Osteocyte (in vitro differentiated cells): ENCODE measurements around the gene EFEMP1. TPM values are rescaled to one million over a fixed set of nuclear protein-coding genes. Genes with fewer than 3 reads are reported as not detected.
"Not testable (repeated sequence)": the region's sequence is repeated elsewhere in the genome, so short reads cannot be mapped to it uniquely, and the experiment has no call there.

Experiments
- DNase-seq: peaks from one replicate; pipeline ENCODE4 v3.0.0; 2021; ENCODE audit warnings: mixed read lengths; ENCODE audit not compliant: unreplicated experiment; ENCODE audit errors: extremely low spot score
- H3K27ac Mint-ChIP-seq: one replicate; pipeline ENCODE4 v1.8.0; 2021; ENCODE audit warnings: mild to moderate bottlenecking, mixed read lengths; ENCODE audit not compliant: unreplicated experiment
- H3K27me3 Mint-ChIP-seq: one replicate; pipeline ENCODE4 v1.8.0; 2021; ENCODE audit warnings: mixed read lengths; ENCODE audit not compliant: unreplicated experiment
- H3K36me3 Mint-ChIP-seq: one replicate; pipeline ENCODE4 v1.8.0; 2021; ENCODE audit warnings: mixed read lengths; ENCODE audit not compliant: unreplicated experiment
- H3K4me1 Mint-ChIP-seq: one replicate; pipeline ENCODE4 v1.8.0; 2021; ENCODE audit warnings: mixed read lengths; ENCODE audit not compliant: unreplicated experiment
- H3K4me3 Mint-ChIP-seq: one replicate; pipeline ENCODE4 v1.8.0; 2021; ENCODE audit warnings: mild to moderate bottlenecking, moderate library complexity, mixed read lengths; ENCODE audit not compliant: unreplicated experiment
- H3K9me3 Mint-ChIP-seq: one replicate; pipeline ENCODE4 v1.8.0; 2021; ENCODE audit warnings: mixed read lengths; ENCODE audit not compliant: unreplicated experiment
- total RNA-seq: library from RNA; stranded (reverse); gene quantifications from 2 replicates; pipeline ENCODE4 v1.2.1, GENCODE V29; 2021
- TF ChIP-seq, protein P1 (sequence below): fragments of 200-600 bp; sonication (generic); IDR thresholded peaks from 2 replicates; pipeline ENCODE4 v1.5.0; 2021; ENCODE audit warnings: antibody characterized with exemption, mild to moderate bottlenecking, moderate library complexity

The EFEMP1 gene
- total RNA-seq, 1 donor from 2014 or later, result 7.4 TPM

GRCh38 chr2:55827855-55828254 is 95.7 kb downstream of the EFEMP1 start:
- Mint-ChIP-seq H3K27me3 (peaks cover 26% of the 10 kb centered on the region), H3K4me3 (no peak overlapping the region), H3K9me3 (no peaks in the 10 kb centered on the region), H3K4me1 (no peaks in the 10 kb centered on the region), H3K36me3 (no peaks in the 10 kb centered on the region), H3K27ac (no peak overlapping the region)
- no peak for DNase-seq
- TF ChIP-seq, protein P1, sequence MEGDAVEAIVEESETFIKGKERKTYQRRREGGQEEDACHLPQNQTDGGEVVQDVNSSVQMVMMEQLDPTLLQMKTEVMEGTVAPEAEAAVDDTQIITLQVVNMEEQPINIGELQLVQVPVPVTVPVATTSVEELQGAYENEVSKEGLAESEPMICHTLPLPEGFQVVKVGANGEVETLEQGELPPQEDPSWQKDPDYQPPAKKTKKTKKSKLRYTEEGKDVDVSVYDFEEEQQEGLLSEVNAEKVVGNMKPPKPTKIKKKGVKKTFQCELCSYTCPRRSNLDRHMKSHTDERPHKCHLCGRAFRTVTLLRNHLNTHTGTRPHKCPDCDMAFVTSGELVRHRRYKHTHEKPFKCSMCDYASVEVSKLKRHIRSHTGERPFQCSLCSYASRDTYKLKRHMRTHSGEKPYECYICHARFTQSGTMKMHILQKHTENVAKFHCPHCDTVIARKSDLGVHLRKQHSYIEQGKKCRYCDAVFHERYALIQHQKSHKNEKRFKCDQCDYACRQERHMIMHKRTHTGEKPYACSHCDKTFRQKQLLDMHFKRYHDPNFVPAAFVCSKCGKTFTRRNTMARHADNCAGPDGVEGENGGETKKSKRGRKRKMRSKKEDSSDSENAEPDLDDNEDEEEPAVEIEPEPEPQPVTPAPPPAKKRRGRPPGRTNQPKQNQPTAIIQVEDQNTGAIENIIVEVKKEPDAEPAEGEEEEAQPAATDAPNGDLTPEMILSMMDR, result no peak

- H3K36me3 Mint-ChIP-seq, H3K4me1 Mint-ChIP-seq, H3K9me3 Mint-ChIP-seq, H3K27ac Mint-ChIP-seq, H3K4me3 Mint-ChIP-seq, DNase-seq: not testable (repeated sequence)
- peaks cover 27% of the 10 kb centered on the region for H3K27me3 Mint-ChIP-seq
These were observed 96.2 kb downstream of the EFEMP1 start for GRCh38 chr2:55827428-55827827.

DNA sequence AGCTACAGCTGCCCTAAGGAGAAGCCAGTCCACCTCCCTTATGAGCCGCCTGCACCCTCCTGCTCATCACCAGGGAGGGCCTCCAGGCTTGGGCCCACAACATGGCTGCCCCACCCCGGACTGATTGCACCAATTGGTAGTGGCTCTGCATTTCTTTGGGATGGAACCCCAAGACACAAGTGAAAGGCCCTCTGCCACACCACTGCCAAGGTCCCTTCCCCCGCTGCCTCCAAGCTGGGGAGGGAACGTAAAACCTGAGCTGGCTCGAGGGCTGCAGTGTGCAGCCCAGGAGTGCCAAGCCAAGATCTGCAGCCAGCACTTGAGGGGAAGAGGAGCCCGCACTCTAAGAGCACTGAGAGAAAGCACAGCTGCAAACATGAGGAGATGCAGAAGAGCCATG is 97.3 kb downstream of the EFEMP1 start:
- H3K27me3 Mint-ChIP-seq, result peaks cover 33% of the 10 kb centered on the region
- no peak for DNase-seq
- H3K36me3 Mint-ChIP-seq, result no peaks in the 10 kb centered on the region
- H3K27ac Mint-ChIP-seq, result no peak overlapping the region
- no peaks in the 10 kb centered on the region for H3K9me3 Mint-ChIP-seq
- TF ChIP-seq, protein P1, result no peak
- H3K4me3 Mint-ChIP-seq, result no peak overlapping the region
- H3K4me1 Mint-ChIP-seq, result no peaks in the 10 kb centered on the region

DNA sequence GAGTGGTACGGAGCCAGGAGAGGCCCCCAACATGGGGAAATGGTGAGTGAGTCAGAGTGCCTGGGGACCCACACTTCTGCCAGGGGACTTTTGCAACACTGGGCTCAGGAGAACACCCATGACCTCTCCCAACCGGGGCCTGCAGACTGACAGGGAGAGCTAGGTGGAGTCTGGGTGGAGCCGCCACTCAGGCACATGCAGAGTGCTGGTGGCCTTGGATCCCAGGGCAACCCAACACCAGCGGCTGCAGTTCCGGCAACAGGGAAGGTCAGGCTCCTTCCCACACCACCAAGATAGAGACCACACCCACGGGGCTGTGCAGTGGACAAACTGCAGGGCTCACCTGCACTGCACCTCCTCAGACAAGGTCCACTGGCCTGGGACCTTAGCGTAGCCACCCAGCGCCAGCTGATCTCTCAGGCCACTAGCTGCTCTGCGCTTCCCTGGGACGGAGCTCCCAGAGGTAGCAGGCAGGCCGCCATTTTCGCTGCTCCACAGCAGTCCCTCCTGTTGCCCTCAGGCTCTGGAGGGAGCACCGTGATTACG is 99.0 kb downstream of the EFEMP1 start:
- no peak overlapping the region for H3K27ac Mint-ChIP-seq
- TF ChIP-seq, protein P1, result no peak
- H3K4me1 Mint-ChIP-seq, result no peaks in the 10 kb centered on the region
- no peak overlapping the region for H3K4me3 Mint-ChIP-seq
- peaks cover 31% of the 10 kb centered on the region for H3K27me3 Mint-ChIP-seq
- H3K36me3 Mint-ChIP-seq, result no peaks in the 10 kb centered on the region
- DNase-seq, result no peak
- no peaks in the 10 kb centered on the region for H3K9me3 Mint-ChIP-seq

Other genes starting within 250 kb of the EFEMP1 start
- gene PNPT1, start 229.9 kb downstream of the EFEMP1 start, total RNA-seq, result 17.8 and 28.8 TPM in 2 replicates